Retinal pigment epithelial cell (primary cell): ENCODE results near the gene TMEM50A.
"Not testable (repeated sequence)": the region's sequence is repeated elsewhere in the genome, so short reads cannot be mapped to it uniquely, and the experiment has no call there.

ENCODE experiments used
- DNase-seq: peaks from one replicate; pipeline ENCODE4 v3.0.0-alpha.2; 2010; ENCODE audit warnings: low read depth
- H3K4me3 ChIP-seq: 2 replicates; pipeline ENCODE4 v1.5.1; 2011; ENCODE audit warnings: mild to moderate bottlenecking, low read length, control low read depth, moderate library complexity
- CTCF ChIP-seq: conservative IDR thresholded peaks from 2 replicates; pipeline ENCODE4 v1.5.1; 2011; ENCODE audit warnings: low read depth, low read length, control low read depth, inconsistent platforms

TMEM50A gene

GRCh38 chr1:25327864-25328790, 10.0 kb upstream of the TMEM50A start:
- DNase-seq, H3K4me3 ChIP-seq: not testable (repeated sequence)

DNA sequence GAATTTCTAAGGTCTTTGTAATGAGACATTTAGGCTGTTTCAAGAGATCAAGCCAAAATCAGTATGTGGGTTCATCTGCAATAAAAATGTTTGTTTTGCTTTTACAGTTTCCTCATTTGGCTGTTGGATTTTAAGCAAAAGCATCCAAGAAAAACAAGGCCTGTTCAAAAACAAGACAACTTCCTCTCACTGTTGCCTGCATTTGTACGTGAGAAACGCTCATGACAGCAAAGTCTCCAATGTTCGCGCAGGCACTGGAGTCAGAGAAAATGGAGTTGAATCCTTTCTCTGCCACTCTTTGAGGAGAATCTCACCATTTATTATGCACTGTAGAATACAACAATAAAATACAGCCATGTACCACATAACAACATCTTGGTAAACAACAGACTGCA, 9.3 kb upstream of the TMEM50A start:
- not testable (repeated sequence) for H3K4me3 ChIP-seq, DNase-seq

DNA sequence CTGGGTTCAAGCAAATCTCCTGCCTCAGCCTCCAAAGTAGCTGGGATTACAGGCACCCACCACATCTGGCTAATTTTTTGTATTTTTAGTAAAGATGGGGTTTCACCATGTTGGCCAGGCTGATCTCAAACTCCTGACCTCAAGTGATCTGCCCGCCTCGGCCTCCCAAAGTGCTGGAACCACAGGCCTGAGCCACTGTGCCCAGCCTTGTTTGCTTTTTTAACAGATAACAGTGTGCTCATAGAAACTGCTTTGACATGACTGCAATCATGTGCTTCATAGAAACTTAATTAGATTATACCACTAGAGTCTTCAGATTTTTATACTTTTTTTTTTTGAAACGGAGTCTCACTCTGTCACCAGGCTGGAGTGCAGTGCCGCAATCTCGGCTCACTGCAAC, 8.8 kb upstream of the TMEM50A start:
- DNase-seq, H3K4me3 ChIP-seq: not testable (repeated sequence)

GRCh38 chr1:25329950-25330349, 8.2 kb upstream of the TMEM50A start:
- peak; percentile 5 for DNase-seq
- peak; percentile 25 for TF ChIP-seq CTCF
- not testable (repeated sequence) for H3K4me3 ChIP-seq

- peak overlapping the region; percentile 78 for H3K4me3 ChIP-seq
- not testable (repeated sequence) for DNase-seq
- TF ChIP-seq CTCF: peak; percentile 1
These were observed 1.2 kb upstream of the TMEM50A start for GRCh38 chr1:25336922-25337354.

DNA sequence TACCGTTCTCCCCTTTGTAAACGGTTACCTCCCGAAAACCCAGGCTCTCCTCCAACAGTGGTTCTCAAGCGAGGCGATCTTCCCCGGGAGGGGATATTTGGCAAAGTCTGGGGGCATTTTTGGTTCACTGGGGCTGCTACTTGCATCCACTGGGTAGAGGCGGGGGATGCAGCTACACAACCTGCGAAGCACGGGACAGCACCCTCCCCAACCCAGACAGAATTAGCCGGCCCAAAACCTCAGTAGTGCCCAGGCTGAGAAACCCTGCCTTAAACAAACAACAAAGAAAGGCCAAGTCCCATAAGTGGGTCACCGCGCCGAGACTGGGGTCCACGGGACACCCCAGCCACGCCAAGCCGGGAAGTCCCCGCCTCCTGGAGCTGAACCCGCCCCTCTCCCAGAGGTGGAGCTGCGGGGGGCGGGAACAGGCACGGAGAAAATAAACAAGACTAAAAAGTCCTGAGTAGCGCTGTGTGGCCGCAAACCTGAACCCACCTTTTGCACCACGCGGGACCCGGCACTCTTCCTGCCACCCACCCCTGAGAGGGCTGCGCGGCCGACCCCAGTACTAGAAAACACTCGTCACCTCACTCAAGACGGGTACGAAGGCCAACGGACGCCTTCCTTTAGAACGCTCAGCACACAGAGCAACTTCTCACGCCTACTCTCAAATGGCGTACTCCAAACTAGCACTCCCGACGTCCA, 499 bp upstream of the TMEM50A start:
- H3K4me3 ChIP-seq: peak overlapping the region; percentile 90
- not testable (repeated sequence) for DNase-seq

DNA sequence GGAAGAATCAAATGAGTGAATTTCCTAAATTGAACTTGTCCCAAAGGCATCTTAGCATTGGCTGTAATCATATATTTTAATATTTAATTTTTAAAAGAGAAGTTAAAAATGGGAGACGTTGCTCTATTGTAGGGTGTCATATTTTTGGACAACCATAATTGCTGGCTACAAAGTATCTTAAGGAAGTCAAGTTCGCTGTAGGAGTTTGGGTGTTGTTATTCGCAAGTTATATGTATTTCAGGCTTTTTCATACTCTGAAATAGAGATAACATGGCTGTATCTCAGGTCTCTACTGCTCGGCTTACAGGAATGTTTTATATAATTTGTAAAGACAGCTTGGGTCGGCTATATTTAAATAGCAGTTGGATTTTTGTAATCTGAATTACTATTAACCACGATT, 852 bp downstream of the TMEM50A start:
- DNase-seq: no peak
- TF ChIP-seq CTCF: no peak
- H3K4me3 ChIP-seq: peak overlapping the region; percentile 90

DNA sequence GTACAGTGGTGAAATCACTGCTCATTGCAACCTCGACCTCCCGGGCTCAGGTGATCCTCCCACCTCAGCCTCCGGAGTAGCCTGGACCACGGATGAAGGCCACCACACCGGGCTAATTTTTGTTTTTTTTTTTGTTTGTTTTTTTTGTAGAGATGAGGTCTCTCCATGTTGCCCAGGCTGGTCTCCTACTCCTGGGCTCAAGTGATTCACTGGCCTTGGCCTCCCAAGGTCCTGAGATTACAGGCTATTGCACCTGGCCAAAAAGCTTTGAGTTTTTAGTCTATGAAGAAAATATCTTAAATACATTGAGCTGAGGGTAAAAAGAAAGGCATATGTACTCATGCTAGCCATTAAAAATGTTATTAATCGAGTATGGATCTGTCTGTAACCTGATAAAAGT, 3.6 kb downstream of the TMEM50A start:
- no peak for DNase-seq
- H3K4me3 ChIP-seq: no peak overlapping the region
- no peak for TF ChIP-seq CTCF

DNA sequence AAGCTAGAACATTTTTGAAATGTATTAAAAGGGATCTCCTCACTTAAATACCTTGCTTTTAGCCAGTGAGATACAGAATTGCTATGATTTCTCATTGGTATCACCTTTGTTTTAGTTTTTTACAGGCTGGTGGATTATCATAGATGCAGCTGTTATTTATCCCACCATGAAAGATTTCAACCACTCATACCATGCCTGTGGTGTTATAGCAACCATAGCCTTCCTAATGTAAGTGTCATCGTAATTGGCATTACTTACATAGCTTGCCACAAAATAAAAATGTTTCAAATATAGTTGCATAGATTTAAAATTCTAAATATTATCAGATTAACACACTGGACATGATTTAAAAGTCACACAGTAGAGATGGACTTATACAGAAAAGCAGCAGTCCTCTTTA, 4.7 kb downstream of the TMEM50A start:
- H3K4me3 ChIP-seq: no peak overlapping the region
- no peak for TF ChIP-seq CTCF
- no peak for DNase-seq
